NCI-H2081 treated with DMSO at 0.1 percent for 48 hours (cell line): ENCODE data around the gene ZNF83.

Source experiments
- DNase-seq: peaks from one replicate; lab custom pipeline; 2025; lab: John Stamatoyannopoulos, UW

The ZNF83 gene

GRCh38 chr19:52567921-52568320, 70.2 kb downstream of the ZNF83 start:
- DNase-seq = no peak

GRCh38 chr19:52566588-52566987, 71.6 kb downstream of the ZNF83 start:
- no peak for DNase-seq

GRCh38 chr19:52566121-52566520, 72.0 kb downstream of the ZNF83 start:
- no peak for DNase-seq
